ENCODE data around the gene MAL. TPM values are rescaled to one million over a fixed set of nuclear protein-coding genes. Genes with fewer than 3 reads are reported as not detected.
"Not testable (repeated sequence)": the region's sequence is repeated elsewhere in the genome, so short reads cannot be mapped to it uniquely, and the experiment has no call there.

The MAL gene
- total RNA-seq, 1 donor from 2014 or later = not detected

- no peak overlapping the region for H3K27ac ChIP-seq
- no peaks in the 10 kb centered on the region for H3K4me1 ChIP-seq
- no peak for TF ChIP-seq CTCF (IDR thresholded peaks at IDR 0.05)
- no peak for DNase-seq (ENCODE audit: low spot score in 2 of 2)
- H3K27me3 ChIP-seq = no peaks in the 10 kb centered on the region
- no peaks in the 10 kb centered on the region for H3K9me3 ChIP-seq
- no peak overlapping the region for H3K4me3 ChIP-seq
- intact Hi-C loops (cut with DNase I) = no loop called here
- H3K36me3 ChIP-seq = peaks cover 45 to 71% of the 10 kb centered on the region in 2 donors
Measured at GRCh38 chr2:95091885-95092555, 66.5 kb downstream of the MAL start.

DNA sequence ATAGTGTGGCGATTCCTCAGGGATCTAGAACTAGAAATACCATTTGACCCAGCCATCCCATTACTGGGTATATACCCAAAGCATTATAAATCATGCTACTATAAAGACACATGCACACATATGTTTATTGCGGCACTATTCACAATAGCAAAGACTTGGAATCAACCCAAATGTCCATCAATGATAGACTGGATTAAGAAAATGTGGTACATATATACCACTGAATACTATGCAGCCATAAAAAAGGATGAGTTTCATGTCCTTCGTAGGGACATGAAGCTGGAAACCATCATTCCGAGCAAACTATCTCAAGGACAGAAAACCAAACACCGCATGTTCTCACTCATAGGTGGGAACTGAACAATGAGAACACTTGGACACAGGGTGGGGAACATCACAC is 72.8 kb downstream of the MAL start:
- H3K27me3 ChIP-seq; DNase-seq (ENCODE audit: low spot score in 2 of 2); H3K4me1 ChIP-seq; H3K9me3 ChIP-seq; H3K27ac ChIP-seq; intact Hi-C loops (cut with DNase I); H3K4me3 ChIP-seq: not testable (repeated sequence)
- H3K36me3 ChIP-seq = peaks cover 33 to 70% of the 10 kb centered on the region in 2 donors

- no peak overlapping the region for H3K27ac ChIP-seq
- peaks cover 37 to 76% of the 10 kb centered on the region in 2 donors for H3K36me3 ChIP-seq
Measured at GRCh38 chr2:95099910-95100309, 74.4 kb downstream of the MAL start.

More at GRCh38 chr2:95099910-95100309, 74.4 kb downstream of the MAL start:
- Histone ChIP-seq H3K27me3 (no peaks in the 10 kb centered on the region), H3K4me3 (no peak overlapping the region), H3K4me1 (no peaks in the 10 kb centered on the region), H3K9me3 (no peaks in the 10 kb centered on the region)
- TF ChIP-seq CTCF (IDR thresholded peaks at IDR 0.05) = no peak
- intact Hi-C loops (cut with DNase I) = no loop called here
- no peak for DNase-seq (ENCODE audit: low spot score in 2 of 2)

Other genes with a start within 250 kb of the MAL start
- not detected for gene TEKT4, start 154.3 kb upstream of the MAL start, total RNA-seq
- gene MRPS5, start 96.1 kb downstream of the MAL start, total RNA-seq = 30.1 TPM
- gene ZNF514, start 134.1 kb downstream of the MAL start, total RNA-seq = 10.7 TPM
- gene ZNF2, start 140.1 kb downstream of the MAL start, total RNA-seq = 0.75 TPM
- 1.4 TPM for gene ZNF892, start 181.8 kb downstream of the MAL start, total RNA-seq
- not detected for gene PROM2, start 248.7 kb downstream of the MAL start, total RNA-seq